NT2/D1 (cell line): ENCODE results near the gene IL22RA1.

Experiments
- DNase-seq: peaks from one replicate; pipeline ENCODE4 v3.0.0-alpha.2; 2011; ENCODE audit warnings: low read depth, low spot score
- H3K27me3 ChIP-seq: 2 replicates; pipeline ENCODE4 v1.6.0; 2011; ENCODE audit warnings: mild to moderate bottlenecking; ENCODE audit not compliant: insufficient read length, insufficient read depth
- H3K36me3 ChIP-seq: 2 replicates; pipeline ENCODE4 v1.6.1; 2011; ENCODE audit warnings: mild to moderate bottlenecking, low read length, mixed read lengths; ENCODE audit not compliant: insufficient read depth, insufficient read length
- H3K4me1 ChIP-seq: 2 replicates; pipeline ENCODE4 v1.5.1; 2011; ENCODE audit not compliant: insufficient read depth, insufficient read length
- H3K4me3 ChIP-seq: 2 replicates; pipeline ENCODE4 v1.5.1; 2011; ENCODE audit warnings: low read depth; ENCODE audit not compliant: insufficient read length
- H3K9ac ChIP-seq: 2 replicates; pipeline ENCODE4 v1.6.0; 2011; ENCODE audit warnings: low read depth; ENCODE audit not compliant: insufficient read length
- H3K9me3 ChIP-seq: 2 replicates; pipeline ENCODE4 v1.5.1; 2011; ENCODE audit warnings: mild to moderate bottlenecking, low read length; ENCODE audit not compliant: insufficient read depth
- SUZ12 ChIP-seq: IDR thresholded peaks from 2 replicates; pipeline ENCODE4 v1.6.1; 2011; ENCODE audit not compliant: insufficient read length, insufficient read depth; ENCODE audit errors: extremely low read depth
- YY1 ChIP-seq: IDR thresholded peaks from 2 replicates; pipeline ENCODE4 v1.6.1; 2011; ENCODE audit not compliant: insufficient read length, insufficient read depth
- ZNF274 ChIP-seq: IDR thresholded peaks from 2 replicates; pipeline ENCODE4 v1.6.1; 2011; ENCODE audit warnings: mild to moderate bottlenecking, low read depth, low read length

IL22RA1 gene

GRCh38 chr1:24125456-24125855 lies 17.5 kb downstream of the IL22RA1 start:
- Histone ChIP-seq H3K36me3 (no peaks in the 10 kb centered on the region), H3K9ac (no peak overlapping the region), H3K4me1 (peaks cover 2% of the 10 kb centered on the region), H3K9me3 (0 out of 2 replicates have a peak, but pooled peaks cover 5% of the 10 kb centered on the region), H3K27me3 (no peaks in the 10 kb centered on the region), H3K4me3 (no peak overlapping the region)
- DNase-seq: no peak
- no peak for TF ChIP-seq YY1
- TF ChIP-seq ZNF274: no peak
- no peak for TF ChIP-seq SUZ12

- no peaks in the 10 kb centered on the region for H3K36me3 ChIP-seq
- no peak overlapping the region for H3K9ac ChIP-seq
- H3K4me3 ChIP-seq: no peak overlapping the region
- DNase-seq: no peak
- H3K4me1 ChIP-seq: peaks cover 7% of the 10 kb centered on the region
- TF ChIP-seq YY1 (no peak), ZNF274 (no peak), SUZ12 (no peak)
- no peaks in the 10 kb centered on the region for H3K27me3 ChIP-seq
- H3K9me3 ChIP-seq: 0 out of 2 replicates have a peak, but pooled peaks cover 2% of the 10 kb centered on the region
These were observed 18.0 kb downstream of the IL22RA1 start for GRCh38 chr1:24124980-24125379.

- H3K27me3 ChIP-seq: no peaks in the 10 kb centered on the region
- H3K9me3 ChIP-seq: no peaks in the 10 kb centered on the region
- no peak overlapping the region for H3K4me3 ChIP-seq
- TF ChIP-seq ZNF274: no peak
- no peak for TF ChIP-seq SUZ12
- TF ChIP-seq YY1: no peak
- H3K4me1 ChIP-seq: peaks cover 7% of the 10 kb centered on the region
- H3K36me3 ChIP-seq: no peaks in the 10 kb centered on the region
- H3K9ac ChIP-seq: no peak overlapping the region
- no peak for DNase-seq
These were observed 19.3 kb downstream of the IL22RA1 start for GRCh38 chr1:24123611-24124010.

GRCh38 chr1:24122776-24123175 lies 20.2 kb downstream of the IL22RA1 start:
- Histone ChIP-seq H3K4me3 (no peak overlapping the region), H3K27me3 (no peaks in the 10 kb centered on the region), H3K36me3 (no peaks in the 10 kb centered on the region), H3K9ac (no peak overlapping the region), H3K4me1 (peaks cover 7% of the 10 kb centered on the region), H3K9me3 (no peaks in the 10 kb centered on the region)
- TF ChIP-seq YY1 (no peak), SUZ12 (no peak), ZNF274 (no peak)
- no peak for DNase-seq

GRCh38 chr1:24121406-24121805 lies 21.5 kb downstream of the IL22RA1 start:
- no peaks in the 10 kb centered on the region for H3K27me3 ChIP-seq
- TF ChIP-seq YY1: no peak
- no peak for TF ChIP-seq ZNF274
- TF ChIP-seq SUZ12: no peak
- H3K36me3 ChIP-seq: no peaks in the 10 kb centered on the region
- no peak for DNase-seq
- peaks cover 7% of the 10 kb centered on the region for H3K4me1 ChIP-seq
- no peak overlapping the region for H3K9ac ChIP-seq
- H3K9me3 ChIP-seq: no peaks in the 10 kb centered on the region
- H3K4me3 ChIP-seq: no peak overlapping the region

GRCh38 chr1:24120965-24121364 lies 22.0 kb downstream of the IL22RA1 start:
- peaks cover 7% of the 10 kb centered on the region for H3K4me1 ChIP-seq
- no peaks in the 10 kb centered on the region for H3K36me3 ChIP-seq
- TF ChIP-seq ZNF274 (no peak), SUZ12 (no peak), YY1 (no peak)
- no peaks in the 10 kb centered on the region for H3K9me3 ChIP-seq
- H3K27me3 ChIP-seq: no peaks in the 10 kb centered on the region
- H3K4me3 ChIP-seq: no peak overlapping the region
- DNase-seq: no peak
- no peak overlapping the region for H3K9ac ChIP-seq

GRCh38 chr1:24119859-24120756 lies 22.8 kb downstream of the IL22RA1 start:
- TF ChIP-seq ZNF274 (no peak), YY1 (no peak), SUZ12 (no peak)
- H3K36me3 ChIP-seq: no peaks in the 10 kb centered on the region
- no peaks in the 10 kb centered on the region for H3K27me3 ChIP-seq
- peaks cover 7% of the 10 kb centered on the region for H3K4me1 ChIP-seq
- no peak overlapping the region for H3K9ac ChIP-seq
- no peaks in the 10 kb centered on the region for H3K9me3 ChIP-seq
- no peak for DNase-seq
- H3K4me3 ChIP-seq: no peak overlapping the region
